NB4 (cell line): Measurements from ENCODE around the gene ADCY5.

Experiments
- MYC ChIP-seq: IDR thresholded peaks from 2 replicates; pipeline ENCODE4 v1.6.1; 2011; ENCODE audit warnings: low read depth, low read length
- POLR2A ChIP-seq: IDR thresholded peaks from 2 replicates; pipeline ENCODE4 v1.6.1; 2011; ENCODE audit warnings: mild to moderate bottlenecking; ENCODE audit not compliant: insufficient read length; ENCODE audit errors: extremely low read depth
- TF ChIP-seq, protein P1 (sequence below): IDR thresholded peaks from one replicate; pipeline ENCODE4 v1.5.1; 2012; ENCODE audit warnings: low read depth, low read length

DNA sequence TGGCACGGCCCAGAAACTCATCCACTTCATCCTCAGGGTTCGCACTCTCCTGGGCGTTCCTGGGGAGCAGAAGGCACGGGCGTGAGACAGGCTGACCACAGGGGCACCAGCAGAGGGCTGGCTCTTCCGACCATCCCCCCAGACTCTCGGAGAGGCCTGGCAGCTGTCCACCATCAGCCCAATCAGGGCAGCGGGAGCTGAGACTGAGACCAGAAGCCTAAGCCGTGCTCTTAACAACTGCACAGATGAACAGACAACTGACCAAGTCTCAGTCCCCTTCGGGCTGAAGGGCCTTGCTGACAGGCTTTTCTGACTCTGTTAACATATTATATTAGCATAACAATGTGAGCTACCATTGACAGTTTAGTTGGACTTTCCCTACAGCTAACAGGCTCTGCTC, 129.1 kb downstream of the ADCY5 start:
- TF ChIP-seq, protein P1, sequence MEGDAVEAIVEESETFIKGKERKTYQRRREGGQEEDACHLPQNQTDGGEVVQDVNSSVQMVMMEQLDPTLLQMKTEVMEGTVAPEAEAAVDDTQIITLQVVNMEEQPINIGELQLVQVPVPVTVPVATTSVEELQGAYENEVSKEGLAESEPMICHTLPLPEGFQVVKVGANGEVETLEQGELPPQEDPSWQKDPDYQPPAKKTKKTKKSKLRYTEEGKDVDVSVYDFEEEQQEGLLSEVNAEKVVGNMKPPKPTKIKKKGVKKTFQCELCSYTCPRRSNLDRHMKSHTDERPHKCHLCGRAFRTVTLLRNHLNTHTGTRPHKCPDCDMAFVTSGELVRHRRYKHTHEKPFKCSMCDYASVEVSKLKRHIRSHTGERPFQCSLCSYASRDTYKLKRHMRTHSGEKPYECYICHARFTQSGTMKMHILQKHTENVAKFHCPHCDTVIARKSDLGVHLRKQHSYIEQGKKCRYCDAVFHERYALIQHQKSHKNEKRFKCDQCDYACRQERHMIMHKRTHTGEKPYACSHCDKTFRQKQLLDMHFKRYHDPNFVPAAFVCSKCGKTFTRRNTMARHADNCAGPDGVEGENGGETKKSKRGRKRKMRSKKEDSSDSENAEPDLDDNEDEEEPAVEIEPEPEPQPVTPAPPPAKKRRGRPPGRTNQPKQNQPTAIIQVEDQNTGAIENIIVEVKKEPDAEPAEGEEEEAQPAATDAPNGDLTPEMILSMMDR, result no peak
- TF ChIP-seq MYC (no peak), POLR2A (no peak)
